Measurements from ENCODE around the gene FGF1. TPM values are rescaled to one million over a fixed set of nuclear protein-coding genes. Genes with fewer than 3 reads are reported as not detected.

Gene FGF1
- total RNA-seq, 1 experiment from 2014 or later, result not detected

GRCh38 chr5:142726188-142726731 lies 40.4 kb upstream of the FGF1 start:
- TF ChIP-seq TCF7L2 (IDR thresholded peaks at IDR 0.05; ENCODE audit: low read depth, low read length), result no peak
- no peak for TF ChIP-seq CTCF (IDR thresholded peaks at IDR 0.05)
- TF ChIP-seq REST (IDR thresholded peaks at IDR 0.05; ENCODE audit: insufficient read depth in 1 of 2, low read depth in 2 of 2, low read length in 1 of 2), result no peak
- no peak for TF ChIP-seq SIN3A (IDR thresholded peaks at IDR 0.05; ENCODE audit: borderline replicate concordance, insufficient read depth, low read depth, low read length)
- TF ChIP-seq POLR2AphosphoS5 (IDR thresholded peaks at IDR 0.05; ENCODE audit: low read depth, low read length), result no peak
- in situ Hi-C loops (cut with HindIII; ENCODE audit: low pct_unique_long_range_greater_than_20kb, low sequenced_read_pairs), result no loop called here
- Histone ChIP-seq H3K36me3 (ENCODE audit: control insufficient read depth, insufficient read depth, low read length) (no peaks in the 10 kb centered on the region), H3K4me1 (ENCODE audit: control insufficient read depth, insufficient read depth, low read length) (peaks cover 4% of the 10 kb centered on the region), H3K4me3 (ENCODE audit: low read depth in 2 of 2, low read length in 2 of 2) (no peak overlapping the region), H3K27me3 (ENCODE audit: control insufficient read depth, insufficient read depth, low read length) (no peaks in the 10 kb centered on the region), H3K9me3 (ENCODE audit: control insufficient read depth, insufficient read depth, low read depth, low read length) (no peaks in the 10 kb centered on the region), H3K27ac (ENCODE audit: low read length) (no peak overlapping the region)
- intact Hi-C loops (cut with micrococcal nuclease; ENCODE audit: unreplicated experiment), result no loop called here
- ChIA-PET CTCF (no interaction called here), POLR2A (no interaction called here)
- no peak for ATAC-seq
- no peak for DNase-seq (ENCODE audit: low read depth, low spot score)
- no TSS peak for BruUV-seq (replicated peaks)

- ATAC-seq, result no peak
Observed at GRCh38 chr5:142725231-142726187, 39.6 kb upstream of the FGF1 start.

More at GRCh38 chr5:142725231-142726187, 39.6 kb upstream of the FGF1 start:
- CTCF ChIA-PET, result no interaction called here
- Histone ChIP-seq H3K36me3 (ENCODE audit: control insufficient read depth, insufficient read depth, low read length) (no peaks in the 10 kb centered on the region), H3K4me1 (ENCODE audit: control insufficient read depth, insufficient read depth, low read length) (peaks cover 11% of the 10 kb centered on the region), H3K27ac (ENCODE audit: low read length) (no peak overlapping the region), H3K4me3 (ENCODE audit: low read depth in 2 of 2, low read length in 2 of 2) (no peak overlapping the region), H3K27me3 (ENCODE audit: control insufficient read depth, insufficient read depth, low read length) (no peaks in the 10 kb centered on the region), H3K9me3 (ENCODE audit: control insufficient read depth, insufficient read depth, low read depth, low read length) (no peaks in the 10 kb centered on the region)
- intact Hi-C loops (cut with micrococcal nuclease; ENCODE audit: unreplicated experiment), result no loop called here
- in situ Hi-C loops (cut with HindIII; ENCODE audit: low pct_unique_long_range_greater_than_20kb, low sequenced_read_pairs), result no loop called here
- BruUV-seq (replicated peaks), result no TSS peak
- TF ChIP-seq SIN3A (IDR thresholded peaks at IDR 0.05; ENCODE audit: borderline replicate concordance, insufficient read depth, low read depth, low read length) (no peak), CTCF (IDR thresholded peaks at IDR 0.05) (no peak), REST (IDR thresholded peaks at IDR 0.05; ENCODE audit: insufficient read depth in 1 of 2, low read depth in 2 of 2, low read length in 1 of 2) (no peak), POLR2AphosphoS5 (IDR thresholded peaks at IDR 0.05; ENCODE audit: low read depth, low read length) (no peak)
- POLR2A ChIA-PET, result interaction anchor here (0.6 kb wide), 2 partner anchors 19 to 876 kb away, joined by 4 to 16 read pairs; no protein-coding TSS in a partner anchor
- DNase-seq (ENCODE audit: low read depth, low spot score), result no peak

All from Panc1 (cell line).